Parathyroid adenoma (tissue), 2 donors: ENCODE measurements around the gene RAE1.
A peak's percentile ranks its signal among the peaks of the same experiment; 100 is the strongest.
"Not testable (repeated sequence)": the region's sequence is repeated elsewhere in the genome, so short reads cannot be mapped to it uniquely, and the experiment has no call there.

Source experiments
- H2AFZ ChIP-seq: fragments of 300-600 bp; sonication (generic); one replicate; pipeline ENCODE4 v1.7.0; 2017; ENCODE audit warnings: antibody characterized with exemption, mild to moderate bottlenecking
- H3K27ac ChIP-seq: fragments of 300-600 bp; sonication (generic); one replicate; pipeline ENCODE4 v1.7.0; 2017
- H3K27me3 ChIP-seq: fragments of 300-600 bp; sonication (generic); one replicate; pipeline ENCODE4 v1.7.0; 2017; ENCODE audit warnings: low read length; ENCODE audit not compliant: control insufficient read depth, insufficient read depth
- H3K36me3 ChIP-seq: fragments of 300-600 bp; sonication (generic); one replicate; pipeline ENCODE4 v1.7.0; 2017; ENCODE audit warnings: low read length; ENCODE audit not compliant: control insufficient read depth, insufficient read depth
- H3K4me1 ChIP-seq: fragments of 300-600 bp; sonication (generic); one replicate; pipeline ENCODE4 v1.7.0; 2017; ENCODE audit warnings: control low read depth
- H3K4me2 ChIP-seq: fragments of 300-600 bp; sonication (generic); one replicate; pipeline ENCODE4 v1.7.0; 2017; ENCODE audit warnings: low read length
- H3K4me3 ChIP-seq: fragments of 300-600 bp; sonication (generic); one replicate; pipeline ENCODE4 v1.7.0; 2017; ENCODE audit warnings: low read depth, low read length
- H3K79me2 ChIP-seq: fragments of 300-600 bp; sonication (generic); one replicate; pipeline ENCODE4 v1.7.0; 2017; ENCODE audit warnings: control low read depth
- H3K9ac ChIP-seq: fragments of 300-600 bp; sonication (generic); one replicate; pipeline ENCODE4 v1.7.0; 2017; ENCODE audit warnings: mild to moderate bottlenecking
- H3K9me3 ChIP-seq: fragments of 300-600 bp; sonication (generic); one replicate; pipeline ENCODE4 v1.7.0; 2017; ENCODE audit warnings: low read length; ENCODE audit not compliant: control insufficient read depth
- CTCF ChIP-seq: fragments of 300-600 bp; sonication (generic); IDR thresholded peaks from one replicate; pipeline ENCODE4 v1.7.0; 2017; ENCODE audit warnings: antibody characterized with exemption, mild to moderate bottlenecking
- donor health status: primary hyperparathyroidism.

Gene RAE1

GRCh38 chr20:57341663-57342062 is 9.4 kb upstream of the RAE1 start:
- Histone ChIP-seq H3K36me3 (no peaks in the 10 kb centered on the region), H3K9me3 (no peaks in the 10 kb centered on the region), H3K4me1 (no peaks in the 10 kb centered on the region), H3K27me3 (no peaks in the 10 kb centered on the region), H2AFZ (no peak overlapping the region), H3K27ac (no peak overlapping the region), H3K79me2 (no peaks in the 10 kb centered on the region), H3K4me2 (no peak overlapping the region), H3K4me3 (no peak overlapping the region), H3K9ac (no peak overlapping the region)
- TF ChIP-seq CTCF = no peak

- H3K36me3 ChIP-seq = no peaks in the 10 kb centered on the region
- no peak overlapping the region for H2AFZ ChIP-seq
- H3K4me2 ChIP-seq = no peak overlapping the region
- no peaks in the 10 kb centered on the region for H3K79me2 ChIP-seq
- no peak overlapping the region for H3K9ac ChIP-seq
- H3K4me3 ChIP-seq = no peak overlapping the region
- H3K27me3 ChIP-seq = no peaks in the 10 kb centered on the region
- H3K27ac ChIP-seq = no peak overlapping the region
- no peak for TF ChIP-seq CTCF
- no peaks in the 10 kb centered on the region for H3K4me1 ChIP-seq
- H3K9me3 ChIP-seq = no peaks in the 10 kb centered on the region
Observed at GRCh38 chr20:57342829-57343228, 8.2 kb upstream of the RAE1 start.

GRCh38 chr20:57346477-57346876 is 4.6 kb upstream of the RAE1 start:
- Histone ChIP-seq H3K36me3 (no peaks in the 10 kb centered on the region), H2AFZ (no peak overlapping the region), H3K79me2 (peaks cover 3% of the 10 kb centered on the region), H3K4me1 (no peaks in the 10 kb centered on the region), H3K4me3 (no peak overlapping the region), H3K4me2 (no peak overlapping the region), H3K9me3 (no peaks in the 10 kb centered on the region), H3K27me3 (no peaks in the 10 kb centered on the region), H3K27ac (no peak overlapping the region), H3K9ac (no peak overlapping the region)
- TF ChIP-seq CTCF = peak; percentile 78

DNA sequence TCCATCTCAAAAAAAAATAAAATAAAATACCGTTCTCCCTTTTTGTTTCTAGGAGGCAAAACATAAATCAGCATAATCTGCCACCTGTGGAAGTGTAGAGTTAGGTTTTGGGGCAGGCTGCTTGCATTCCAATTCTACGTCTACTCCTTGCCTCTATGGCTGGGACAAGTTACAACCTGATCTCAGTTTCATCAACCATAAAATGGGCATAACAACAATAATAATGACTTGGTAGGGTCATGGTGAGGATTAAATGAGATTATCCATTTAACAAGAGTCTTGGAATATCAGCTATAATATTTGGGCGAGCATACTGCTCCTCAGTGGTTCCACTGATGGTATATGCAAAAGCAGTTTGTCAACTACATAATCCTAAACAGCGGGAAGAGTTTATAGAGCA is 3.7 kb upstream of the RAE1 start:
- H3K4me1 ChIP-seq = no peaks in the 10 kb centered on the region
- TF ChIP-seq CTCF = no peak

DNA sequence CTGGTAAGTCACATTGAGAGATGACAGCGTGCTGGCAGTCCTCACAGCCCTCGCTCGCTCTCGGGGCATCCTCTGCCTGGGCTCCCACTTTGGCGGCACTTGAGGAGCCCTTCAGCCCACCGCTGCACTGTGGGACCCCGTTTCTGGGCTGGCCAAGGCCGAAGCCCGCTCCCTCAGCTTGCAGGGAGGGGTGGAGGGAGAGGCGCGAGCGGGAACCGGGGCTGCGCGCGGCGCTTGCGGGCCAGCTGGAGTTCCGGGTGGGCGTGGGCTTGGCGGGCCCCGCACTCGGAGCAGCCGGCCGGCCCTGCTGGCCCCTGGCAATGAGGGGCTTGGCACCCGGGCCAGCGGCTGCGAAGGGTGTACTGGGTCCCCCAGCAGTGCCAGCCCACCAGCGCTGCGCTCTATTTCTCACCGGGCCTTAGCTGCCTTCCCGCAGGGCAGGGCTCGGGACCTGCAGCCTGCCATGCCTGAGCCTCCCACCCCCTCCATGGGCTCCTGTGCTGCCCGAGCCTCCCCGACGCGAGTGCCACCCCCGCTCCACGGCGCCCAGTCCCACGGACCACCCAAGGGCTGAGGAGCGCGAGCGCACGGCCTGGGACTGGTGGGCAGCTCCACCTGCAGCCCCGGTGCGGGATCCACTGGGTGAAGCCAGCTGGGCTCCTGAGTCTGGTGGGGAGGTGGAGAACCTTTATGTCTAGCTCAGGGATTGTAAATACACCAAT is 2.7 kb upstream of the RAE1 start:
- not testable (repeated sequence) for H3K36me3 ChIP-seq, H3K9ac ChIP-seq, H2AFZ ChIP-seq, H3K4me2 ChIP-seq, H3K9me3 ChIP-seq, H3K4me1 ChIP-seq, H3K79me2 ChIP-seq, H3K4me3 ChIP-seq, H3K27ac ChIP-seq, H3K27me3 ChIP-seq

More for the DNA sequence above, 3.7 kb upstream of the RAE1 start:
- Histone ChIP-seq H3K27ac (no peak overlapping the region), H3K27me3 (no peaks in the 10 kb centered on the region), H3K4me3 (no peak overlapping the region), H3K4me2 (no peak overlapping the region), H3K79me2 (peaks cover 3% of the 10 kb centered on the region), H3K9me3 (no peaks in the 10 kb centered on the region), H3K9ac (no peak overlapping the region), H2AFZ (no peak overlapping the region), H3K36me3 (no peaks in the 10 kb centered on the region)

DNA sequence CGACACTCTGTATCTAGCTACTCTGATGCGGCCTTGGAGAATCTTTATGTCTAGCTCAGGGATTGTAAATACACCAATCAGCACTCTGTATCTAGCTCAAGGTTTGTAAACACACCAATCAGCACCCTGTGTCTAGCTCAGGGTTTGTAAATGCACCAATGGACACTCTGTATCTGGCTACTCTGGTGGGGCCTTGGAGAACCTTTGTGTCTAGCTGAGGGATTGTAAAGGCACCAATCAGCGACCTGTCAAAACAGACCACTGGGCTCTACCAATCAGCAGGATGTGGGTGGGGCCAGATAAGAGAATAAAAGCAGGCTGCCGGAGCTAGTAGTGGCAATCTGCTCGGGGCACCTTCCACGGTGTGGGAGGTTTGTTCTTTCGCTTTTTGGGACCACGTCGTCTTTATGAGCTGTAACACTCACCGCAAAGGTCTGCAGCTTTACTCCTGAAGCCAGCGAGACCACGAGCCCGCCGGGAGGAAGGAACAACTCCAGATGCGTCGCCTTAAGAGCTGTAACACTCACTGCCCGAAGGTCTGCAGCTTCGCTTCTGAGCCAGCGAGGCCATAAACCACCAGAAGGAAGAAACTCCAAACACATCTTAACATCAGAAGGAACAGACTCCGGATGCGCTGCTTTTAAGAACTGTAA is 2.0 kb upstream of the RAE1 start:
- H3K9me3 ChIP-seq, H3K9ac ChIP-seq, H3K4me3 ChIP-seq, H3K4me1 ChIP-seq, H3K36me3 ChIP-seq, H3K79me2 ChIP-seq, H2AFZ ChIP-seq, H3K27ac ChIP-seq, H3K27me3 ChIP-seq, H3K4me2 ChIP-seq: not testable (repeated sequence)
